NCI-H187 (cell line): ENCODE measurements around the gene TCAP.
A peak's percentile ranks its signal among the peaks of the same experiment; 100 is the strongest.
"Not testable (repeated sequence)": the region's sequence is repeated elsewhere in the genome, so short reads cannot be mapped to it uniquely, and the experiment has no call there.

ENCODE experiments used
- DNase-seq, 2 experiments: peaks; one replicate each; lab custom pipeline; 2025; lab: John Stamatoyannopoulos, UW

TCAP gene

DNA sequence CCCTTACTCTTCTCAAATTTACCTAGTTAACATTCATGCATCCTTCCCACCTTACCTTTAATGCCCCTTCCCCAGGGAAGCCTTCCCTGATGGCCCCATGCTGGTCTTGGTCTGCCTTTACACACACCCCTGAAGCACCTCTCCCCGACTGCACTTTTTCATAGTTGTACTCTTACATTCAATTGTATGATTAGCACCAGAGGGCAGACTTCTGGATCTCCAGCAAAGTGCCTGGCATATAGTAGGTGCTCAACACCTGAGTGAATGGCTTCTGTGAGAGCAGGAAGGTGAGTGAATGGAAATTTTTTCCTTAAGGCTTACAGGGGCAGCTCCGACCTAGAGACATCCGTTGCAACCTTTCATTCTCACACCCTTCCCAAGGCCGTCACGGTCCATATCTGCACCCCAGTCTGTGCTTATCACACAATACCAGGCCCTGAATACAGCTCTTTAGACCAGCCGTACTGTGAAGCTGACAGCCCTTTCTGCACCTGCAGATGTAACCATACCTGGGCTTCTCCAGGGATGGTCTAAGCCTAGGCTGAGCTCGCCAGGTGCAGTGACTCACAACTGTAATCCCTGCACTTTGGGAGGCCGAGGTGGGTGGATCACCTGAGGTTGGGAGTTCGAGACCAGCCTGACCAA lies 18.3 kb downstream of the TCAP start:
- DNase-seq: no peak

DNA sequence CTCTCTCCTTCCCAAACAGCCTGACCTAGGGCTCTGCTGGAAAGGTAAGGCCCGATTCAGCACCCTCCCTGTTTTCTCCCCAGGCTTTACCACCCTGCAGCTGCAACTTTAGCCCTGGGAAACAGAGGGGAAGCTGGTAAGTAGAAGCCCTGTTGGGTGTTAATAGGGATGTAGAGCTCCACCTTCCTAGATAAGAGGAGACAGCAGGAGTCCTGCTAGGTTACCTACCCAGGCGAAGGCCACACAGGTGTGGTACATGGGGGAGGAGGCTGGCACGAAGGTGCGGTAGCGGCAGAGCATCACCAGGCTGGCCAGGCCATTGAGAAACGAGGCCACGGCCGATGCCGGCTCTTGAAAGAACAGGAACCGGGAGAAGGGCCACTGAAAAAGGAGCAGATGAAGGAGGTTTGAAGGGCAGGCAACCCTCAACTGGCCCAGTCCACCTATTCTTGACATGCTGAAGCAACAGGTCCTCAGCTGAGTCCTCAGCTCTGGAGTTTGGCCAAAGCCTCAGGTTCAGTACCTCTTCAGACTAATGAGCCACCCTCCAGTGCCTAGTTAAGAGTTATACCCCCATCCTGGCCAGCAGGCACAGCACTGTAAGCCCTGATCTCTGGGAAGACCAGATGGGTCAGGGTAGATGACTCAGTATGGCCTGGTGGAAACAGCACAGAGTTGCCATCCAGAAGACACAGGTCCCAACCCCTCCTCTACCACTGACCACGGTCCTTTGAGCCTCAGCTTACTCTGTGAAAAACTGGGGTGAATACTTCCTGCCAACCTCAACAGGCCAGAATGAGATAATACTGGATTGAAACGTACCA lies 19.4 kb downstream of the TCAP start:
- no peak for DNase-seq

DNA sequence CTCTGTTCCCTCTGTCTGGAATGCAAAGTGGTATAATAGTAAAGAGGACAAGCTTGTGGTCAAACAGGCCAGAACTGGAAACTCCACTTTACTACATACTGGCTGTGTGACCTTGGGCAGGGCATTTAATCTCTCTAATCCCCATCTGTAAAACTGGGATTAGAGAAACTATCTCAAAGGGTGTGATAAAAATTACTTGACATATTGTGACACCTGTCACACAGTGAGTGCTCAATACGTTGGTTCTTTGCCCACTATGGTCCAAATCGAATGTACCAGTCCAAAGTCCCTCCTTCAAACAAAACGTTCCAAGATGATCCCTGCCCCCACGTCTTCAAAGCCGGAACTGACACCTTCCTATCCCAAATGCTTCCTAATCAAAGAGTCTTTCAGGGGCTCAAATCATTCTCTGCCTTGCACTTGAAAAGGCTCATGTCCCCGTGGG lies 22.0 kb downstream of the TCAP start:
- DNase-seq: no peak

DNA sequence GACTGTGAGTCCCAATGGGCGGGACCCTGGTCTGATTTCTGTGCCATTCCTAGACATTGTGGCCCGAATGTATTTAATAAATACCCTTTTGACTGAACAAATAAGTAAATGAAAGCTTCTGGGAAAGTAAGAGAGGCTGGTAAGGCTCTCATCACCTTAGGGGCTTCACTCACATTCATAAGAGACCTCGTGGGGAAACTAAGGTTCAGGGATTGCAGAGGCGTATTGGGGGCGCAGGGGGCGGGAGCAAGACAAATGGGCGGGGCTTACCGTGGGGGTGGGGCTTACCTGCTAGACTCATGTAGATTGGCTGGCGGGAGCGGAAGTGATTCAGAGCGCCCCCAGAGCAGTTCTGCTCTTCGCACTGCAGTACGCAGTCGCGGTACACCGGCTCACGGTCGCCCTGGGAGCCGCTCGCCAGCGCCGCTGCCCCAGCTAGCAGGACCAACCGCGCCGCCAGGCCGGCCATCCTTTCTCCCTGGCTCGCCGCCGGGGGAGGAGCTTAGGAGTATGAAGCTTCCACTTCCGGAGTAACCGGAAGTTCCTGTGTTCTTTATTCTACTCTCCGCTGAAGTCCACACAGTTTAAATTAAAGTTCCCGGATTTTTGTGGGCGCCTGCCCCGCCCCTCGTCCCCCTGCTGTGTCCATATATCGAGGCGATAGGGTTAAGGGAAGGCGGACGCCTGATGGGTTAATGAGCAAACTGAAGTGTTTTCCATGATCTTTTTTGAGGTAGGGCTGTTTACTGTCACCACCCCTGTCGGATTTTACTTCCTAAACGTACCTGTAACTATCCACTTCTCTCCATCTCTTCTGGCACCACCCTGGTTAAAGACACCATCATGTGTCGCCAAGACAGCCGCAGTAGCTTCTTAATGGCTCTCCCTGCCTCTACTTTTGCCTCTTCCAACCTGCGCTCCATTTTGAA lies 22.7 kb downstream of the TCAP start, which contains the start of gene PGAP3:
PGAP3 (minus strand) TSS at position 512 of the 929 bp plus-strand sequence; CDS start at position 469, 43 bp downstream.
- DNase-seq: peak; percentile 82

DNA sequence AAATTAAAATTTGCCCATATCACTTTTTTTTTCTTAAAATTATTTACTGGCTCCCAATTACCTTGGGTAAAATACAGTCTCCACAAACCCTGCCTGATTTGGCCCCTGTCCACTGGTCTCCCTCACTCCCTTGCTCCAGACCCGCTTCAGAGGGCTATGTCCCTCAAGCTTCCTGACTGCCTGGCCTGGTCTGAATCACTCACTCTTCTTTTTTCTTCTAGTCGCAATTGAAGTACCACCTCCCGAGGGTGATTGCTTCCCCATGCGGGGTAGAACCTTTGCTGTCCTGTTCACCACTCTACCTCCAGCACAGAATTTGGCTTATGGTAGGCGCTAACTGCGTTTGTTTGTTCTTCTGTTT lies 23.3 kb downstream of the TCAP start:
- DNase-seq: no peak

DNA sequence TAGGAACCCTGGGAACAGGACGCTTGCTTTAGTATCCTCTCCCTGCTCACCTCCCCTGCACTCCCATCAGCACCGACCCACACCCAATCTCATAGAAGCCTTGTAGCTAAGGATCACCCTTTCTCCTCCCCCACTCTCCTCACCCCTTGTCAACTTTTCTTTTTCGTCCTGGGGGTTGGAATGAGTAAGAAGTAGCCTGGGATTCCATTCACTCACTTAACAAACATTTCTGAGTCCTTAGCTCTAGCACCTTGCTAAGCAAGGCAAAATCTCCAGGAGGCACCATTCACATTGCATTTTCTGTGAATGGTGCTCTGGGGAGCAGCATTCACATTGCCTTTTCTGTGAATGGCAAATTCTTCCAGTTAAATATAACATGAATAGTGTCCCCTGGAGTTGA lies 23.8 kb downstream of the TCAP start:
- DNase-seq: no peak

DNA sequence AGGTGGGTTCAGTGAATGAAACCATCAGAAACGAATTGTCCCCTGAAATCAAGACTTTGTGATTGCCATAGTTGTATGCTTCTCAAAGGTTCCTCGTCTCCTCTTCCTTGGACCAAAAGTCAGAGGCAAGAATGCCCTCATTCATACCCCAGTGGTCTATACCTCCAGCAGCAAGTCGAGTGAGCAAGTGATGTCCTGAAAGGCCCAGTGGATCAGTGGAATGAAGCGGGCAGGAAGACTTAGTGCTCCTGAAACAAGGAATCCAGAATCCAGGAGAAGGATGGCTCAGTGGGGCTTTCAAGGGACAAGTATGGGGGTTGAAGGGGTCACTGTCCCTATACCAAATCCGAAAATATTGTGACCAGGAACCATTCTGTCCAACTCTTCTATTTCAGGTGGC lies 29.4 kb downstream of the TCAP start:
- no peak for DNase-seq

DNA sequence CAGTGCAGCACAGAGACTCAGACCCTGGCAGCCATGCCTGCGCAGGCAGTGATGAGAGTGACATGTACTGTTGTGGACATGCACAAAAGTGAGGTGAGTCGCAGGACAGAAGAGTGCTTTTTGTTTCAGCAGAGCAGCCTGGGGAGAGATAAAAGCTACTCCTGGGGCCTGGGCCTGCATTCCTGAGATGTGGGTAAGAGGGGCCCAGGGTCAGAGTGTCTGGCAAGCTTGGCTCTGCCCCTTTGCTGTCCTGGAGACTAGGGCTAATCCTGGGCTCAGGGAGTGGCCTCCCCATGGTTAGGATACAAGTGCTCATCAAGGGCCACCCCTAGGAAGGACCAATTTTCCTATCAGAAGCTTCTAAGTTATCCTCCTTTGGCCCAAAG lies 29.9 kb downstream of the TCAP start:
- no peak for DNase-seq

DNA sequence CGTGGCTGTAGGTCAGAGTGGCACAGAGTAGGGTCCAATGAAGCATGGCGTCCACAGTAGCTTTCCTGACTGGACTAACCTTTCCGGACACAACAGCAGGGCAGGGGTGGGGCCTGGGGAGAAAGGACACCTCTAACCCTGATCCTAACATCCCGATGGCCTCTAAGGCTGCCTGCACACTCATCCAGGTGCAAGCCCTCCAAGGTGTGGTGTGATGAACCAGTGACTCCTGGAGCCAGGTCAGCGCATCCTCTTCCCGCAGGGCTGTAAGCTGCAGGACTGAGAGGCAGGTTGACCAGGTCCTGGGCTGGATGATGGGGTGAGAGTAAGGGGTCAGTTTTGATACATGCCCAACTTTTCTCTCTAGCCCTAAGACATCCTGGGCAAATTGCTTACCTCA lies 31.6 kb downstream of the TCAP start:
- no peak for DNase-seq

DNA sequence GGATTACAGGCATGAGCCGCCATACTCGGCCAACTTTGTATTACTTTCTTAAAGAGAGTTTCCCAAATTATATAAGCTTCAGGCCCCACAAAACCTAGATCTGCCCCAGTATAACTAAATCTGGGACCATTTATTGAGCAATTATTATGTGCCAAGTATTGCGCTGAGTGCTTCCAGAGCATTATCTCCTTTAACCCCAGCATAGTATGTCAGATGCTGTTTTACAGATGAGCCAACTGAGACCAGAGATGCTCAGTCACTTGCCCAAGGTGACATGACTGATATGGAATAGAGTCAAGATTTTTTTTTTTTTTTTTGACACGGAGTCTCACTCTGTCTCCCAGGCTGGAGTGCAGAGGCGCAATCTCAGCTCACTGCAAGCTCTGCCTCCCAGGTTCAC lies 32.8 kb downstream of the TCAP start:
- no peak for DNase-seq

DNA sequence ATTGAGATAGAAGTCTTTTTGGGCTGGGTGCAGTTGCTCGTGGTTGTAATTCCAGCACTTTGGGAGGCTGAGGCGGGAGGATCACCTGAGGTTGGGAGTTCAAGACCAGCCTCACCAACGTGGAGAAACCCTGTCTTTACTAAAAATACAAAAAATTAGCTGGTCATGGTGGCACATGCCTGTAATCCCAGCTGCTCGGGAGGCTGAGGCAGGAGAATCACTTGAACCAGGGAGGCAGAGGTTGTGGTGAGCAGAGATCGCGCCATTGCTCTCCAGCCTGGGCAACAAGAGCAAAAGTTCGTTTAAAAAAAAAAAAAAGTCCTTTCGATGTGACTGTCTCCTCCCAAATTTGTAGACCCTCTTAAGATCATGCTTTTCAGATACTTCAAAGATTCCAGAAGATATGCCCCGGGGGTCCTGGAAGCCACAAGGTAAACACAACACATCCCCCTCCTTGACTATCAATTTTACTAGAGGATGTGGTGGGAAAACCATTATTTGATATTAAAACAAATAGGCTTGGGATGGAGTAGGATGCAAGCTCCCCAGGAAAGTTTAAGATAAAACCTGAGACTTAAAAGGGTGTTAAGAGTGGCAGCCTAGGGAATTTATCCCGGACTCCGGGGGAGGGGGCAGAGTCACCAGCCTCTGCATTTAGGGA lies 34.1 kb downstream of the TCAP start:
- not testable (repeated sequence) for DNase-seq

DNA sequence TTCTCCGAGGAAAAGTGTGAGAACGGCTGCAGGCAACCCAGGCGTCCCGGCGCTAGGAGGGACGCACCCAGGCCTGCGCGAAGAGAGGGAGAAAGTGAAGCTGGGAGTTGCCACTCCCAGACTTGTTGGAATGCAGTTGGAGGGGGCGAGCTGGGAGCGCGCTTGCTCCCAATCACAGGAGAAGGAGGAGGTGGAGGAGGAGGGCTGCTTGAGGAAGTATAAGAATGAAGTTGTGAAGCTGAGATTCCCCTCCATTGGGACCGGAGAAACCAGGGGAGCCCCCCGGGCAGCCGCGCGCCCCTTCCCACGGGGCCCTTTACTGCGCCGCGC lies 34.6 kb downstream of the TCAP start, which contains the start of gene ERBB2:
ERBB2 (plus strand) TSS at position 247 of the 330 bp plus-strand sequence. CDS start 175 bp downstream, outside the sequence.
- DNase-seq: no peak

DNA sequence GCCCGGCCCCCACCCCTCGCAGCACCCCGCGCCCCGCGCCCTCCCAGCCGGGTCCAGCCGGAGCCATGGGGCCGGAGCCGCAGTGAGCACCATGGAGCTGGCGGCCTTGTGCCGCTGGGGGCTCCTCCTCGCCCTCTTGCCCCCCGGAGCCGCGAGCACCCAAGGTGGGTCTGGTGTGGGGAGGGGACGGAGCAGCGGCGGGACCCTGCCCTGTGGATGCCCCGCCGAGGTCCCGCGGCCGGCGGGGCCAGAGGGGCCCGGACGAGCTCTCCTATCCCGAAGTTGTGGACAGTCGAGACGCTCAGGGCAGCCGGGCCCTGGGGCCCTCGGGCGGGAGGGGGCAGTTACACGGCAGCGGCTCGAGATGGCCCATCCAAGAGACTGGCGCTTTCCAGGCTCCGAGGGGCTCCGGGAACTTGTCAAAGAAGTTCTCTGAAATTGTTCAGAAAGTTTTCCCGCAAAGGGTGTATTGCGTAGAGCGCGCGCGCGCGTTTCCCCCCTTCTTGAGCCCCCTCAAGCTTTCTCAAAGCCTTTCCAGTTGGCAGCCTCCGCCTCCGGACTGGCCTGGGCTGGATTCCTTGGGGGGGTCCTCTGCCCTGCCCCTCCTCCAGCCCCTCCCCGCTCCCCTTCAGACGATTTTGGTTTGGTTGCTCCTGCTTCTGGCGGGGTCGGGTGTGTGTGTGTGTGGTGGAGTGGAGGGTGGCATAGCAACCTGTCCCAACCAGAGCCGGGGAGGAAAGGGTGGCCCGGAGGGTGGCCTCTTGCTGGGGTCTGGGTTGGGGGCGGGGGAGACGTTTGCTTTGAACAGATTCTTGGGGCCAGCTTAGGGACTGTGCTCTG lies 35.2 kb downstream of the TCAP start:
- no peak for DNase-seq

DNA sequence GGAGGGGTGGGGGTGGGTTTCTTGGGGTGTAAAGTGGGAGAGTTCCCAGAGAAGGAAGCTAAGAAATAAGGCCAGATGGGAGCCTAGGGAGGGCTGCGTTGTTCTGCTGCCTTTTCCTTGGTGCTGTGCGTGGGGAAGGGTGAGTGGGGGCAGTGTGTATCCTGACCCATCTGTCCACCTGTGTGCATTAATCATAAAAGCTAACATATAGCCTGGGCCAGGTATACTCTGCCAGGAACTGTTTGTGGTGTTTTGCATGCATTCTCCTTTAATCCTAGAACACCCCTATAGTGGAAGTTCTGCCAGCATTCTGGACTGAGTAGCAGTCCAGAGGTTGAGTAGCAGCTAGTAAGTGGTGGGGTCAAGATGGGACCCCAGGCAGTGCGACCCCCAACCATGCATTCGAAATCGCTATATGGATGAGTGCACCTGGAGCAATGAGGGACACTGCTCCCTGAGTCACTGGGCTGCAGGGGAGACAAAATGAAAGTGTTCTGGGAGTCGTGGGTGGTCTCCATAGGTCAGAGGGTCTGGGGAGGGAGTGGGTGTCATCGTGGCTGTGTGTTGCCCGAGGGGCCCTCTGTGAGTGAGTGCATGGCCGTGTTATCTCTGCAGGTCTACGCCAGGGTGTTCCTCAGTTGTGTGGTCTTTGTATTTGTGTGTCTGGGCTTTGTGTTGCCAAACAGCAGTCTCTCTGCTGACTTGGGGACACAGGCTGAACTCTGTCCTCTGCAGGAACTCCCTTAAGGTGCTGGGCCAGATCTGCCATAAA lies 36.0 kb downstream of the TCAP start:
- DNase-seq: no peak

DNA sequence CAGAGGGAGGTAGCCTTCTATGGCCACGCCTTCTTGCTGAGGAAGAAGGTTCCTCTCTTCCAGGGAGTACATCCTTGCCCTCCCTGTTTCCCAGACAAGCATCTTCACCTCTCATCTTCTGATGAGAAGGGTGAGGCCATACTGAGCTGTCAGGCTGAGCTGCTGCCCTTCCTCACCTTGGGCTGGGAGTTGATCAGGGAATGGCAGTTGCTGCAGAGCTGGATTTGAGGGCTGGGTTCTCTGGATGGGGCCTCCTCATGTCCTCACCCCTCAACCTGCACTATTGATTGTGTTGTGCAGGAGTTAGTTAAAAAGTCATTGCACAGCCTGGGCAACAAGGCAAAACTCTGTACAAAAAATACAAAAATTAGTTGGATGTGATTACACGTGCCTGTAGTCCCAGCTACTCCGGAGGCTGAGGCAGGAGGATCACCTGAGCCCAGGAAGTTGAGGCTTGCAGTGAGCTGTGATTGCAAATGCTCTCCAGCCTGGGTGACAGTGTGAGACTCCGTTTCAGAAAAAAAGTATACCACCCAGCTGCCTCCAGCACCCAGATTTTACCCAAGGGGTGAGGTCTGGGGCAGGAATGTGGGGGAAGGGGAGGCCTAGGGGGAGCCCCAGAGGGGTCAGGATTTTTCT lies 36.8 kb downstream of the TCAP start:
- no peak for DNase-seq

DNA sequence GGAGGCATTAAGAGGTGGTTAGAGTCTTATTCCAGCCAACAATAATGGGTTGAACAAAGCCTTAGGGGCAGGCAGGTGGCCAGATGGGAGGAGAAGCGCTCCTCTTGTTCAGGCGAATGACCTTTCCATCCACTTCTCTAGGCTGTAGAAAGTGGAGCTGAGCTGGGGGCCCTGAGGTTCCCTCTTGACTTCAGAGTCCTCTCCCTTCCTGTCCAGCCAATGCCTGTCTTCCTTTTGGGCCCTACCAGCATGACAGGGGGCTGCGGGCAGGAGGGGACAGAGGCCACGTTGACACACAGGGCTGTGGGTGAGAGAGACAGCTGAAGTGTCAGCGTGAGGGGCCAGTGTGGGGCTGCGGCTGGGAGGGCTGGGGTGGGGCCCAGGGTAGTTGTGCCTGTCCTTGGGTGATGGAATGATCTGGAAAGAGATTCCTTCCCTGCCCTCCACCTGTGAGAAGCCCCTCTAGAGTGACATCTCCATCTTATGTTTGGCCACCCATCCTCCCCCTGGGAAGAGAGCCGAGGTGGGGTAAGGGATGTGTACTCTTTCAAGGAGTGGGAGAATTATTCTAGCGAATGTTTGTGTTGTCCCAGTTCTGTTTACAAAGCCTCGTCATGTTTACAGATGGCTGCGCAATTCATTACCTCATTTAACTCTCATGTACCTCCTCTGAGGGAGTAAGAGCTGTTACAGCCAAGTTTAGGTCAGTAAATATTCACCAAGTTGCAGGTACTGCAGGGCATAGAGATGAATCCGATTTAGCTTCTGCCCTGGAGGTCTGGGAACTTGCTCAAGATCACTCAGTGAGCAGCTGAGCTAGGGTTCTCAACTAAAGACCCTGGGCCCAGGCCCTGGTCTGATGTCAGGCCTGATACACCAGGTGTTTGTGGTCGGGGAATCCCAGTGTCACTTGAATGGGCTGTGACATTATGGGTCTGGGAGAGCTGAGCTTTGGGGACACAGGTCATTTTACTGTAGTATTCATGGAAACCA lies 38.0 kb downstream of the TCAP start:
- no peak for DNase-seq

DNA sequence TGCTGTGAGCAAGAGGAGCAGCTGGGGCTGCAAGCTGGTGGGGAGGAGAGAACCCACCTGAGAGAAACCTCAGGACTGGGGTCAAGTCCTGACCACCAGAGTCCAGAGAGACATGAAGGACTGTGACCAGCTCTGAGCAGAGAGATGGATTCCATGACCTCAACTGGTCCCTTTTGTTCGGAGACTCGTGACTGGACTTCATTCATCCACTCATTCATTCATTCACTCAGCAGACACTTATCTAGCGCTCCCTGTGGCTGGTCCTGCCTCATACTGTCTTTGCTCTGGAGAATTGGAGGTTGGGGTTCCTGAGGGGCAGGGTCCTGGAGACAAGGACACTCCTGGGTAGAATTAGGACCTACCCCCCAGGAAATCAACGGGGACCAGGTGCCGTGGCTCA lies 38.8 kb downstream of the TCAP start:
- no peak for DNase-seq

DNA sequence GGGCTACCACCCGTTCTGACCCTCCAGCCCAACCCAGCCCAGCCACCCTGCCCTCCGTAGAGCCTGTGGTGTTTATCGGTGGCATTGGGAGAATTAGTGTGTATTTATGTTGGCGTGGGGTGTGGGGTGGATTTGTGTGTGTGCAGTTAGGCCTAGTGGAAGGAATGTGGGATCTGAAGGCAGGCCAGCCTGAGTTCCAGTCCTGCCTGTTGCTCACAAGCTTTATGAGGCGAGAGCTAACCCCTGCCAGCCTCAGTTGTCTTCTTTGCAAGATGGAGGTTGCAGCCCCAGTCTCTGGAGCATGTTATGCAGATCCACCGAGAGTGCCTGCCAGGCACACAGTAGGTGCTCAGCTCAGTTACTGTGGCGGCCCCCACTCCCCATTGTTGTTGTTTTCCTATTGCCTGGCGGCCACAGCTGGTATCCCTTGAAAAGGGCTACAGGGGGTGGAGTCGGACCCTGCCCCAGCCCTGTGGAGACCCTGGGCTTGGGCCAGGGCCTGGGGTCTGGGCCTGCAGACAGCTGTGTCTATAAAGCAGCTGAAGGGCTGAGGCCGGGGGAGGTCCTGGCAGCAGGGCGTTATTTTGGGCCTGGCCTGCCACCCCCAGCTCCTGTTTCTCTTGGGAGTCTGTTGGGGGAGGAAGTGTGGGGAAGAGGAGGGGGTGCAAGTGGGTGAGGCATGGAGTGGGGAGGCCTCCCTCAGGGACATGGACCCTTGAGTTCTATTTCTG lies 39.8 kb downstream of the TCAP start:
- no peak for DNase-seq
